ENCODE measurements around the gene KIF26A. TPM values are rescaled to one million over a fixed set of nuclear protein-coding genes. Genes with fewer than 3 reads are reported as not detected.

The KIF26A gene
- total RNA-seq, 1 donor, result under 0.01 TPM

DNA sequence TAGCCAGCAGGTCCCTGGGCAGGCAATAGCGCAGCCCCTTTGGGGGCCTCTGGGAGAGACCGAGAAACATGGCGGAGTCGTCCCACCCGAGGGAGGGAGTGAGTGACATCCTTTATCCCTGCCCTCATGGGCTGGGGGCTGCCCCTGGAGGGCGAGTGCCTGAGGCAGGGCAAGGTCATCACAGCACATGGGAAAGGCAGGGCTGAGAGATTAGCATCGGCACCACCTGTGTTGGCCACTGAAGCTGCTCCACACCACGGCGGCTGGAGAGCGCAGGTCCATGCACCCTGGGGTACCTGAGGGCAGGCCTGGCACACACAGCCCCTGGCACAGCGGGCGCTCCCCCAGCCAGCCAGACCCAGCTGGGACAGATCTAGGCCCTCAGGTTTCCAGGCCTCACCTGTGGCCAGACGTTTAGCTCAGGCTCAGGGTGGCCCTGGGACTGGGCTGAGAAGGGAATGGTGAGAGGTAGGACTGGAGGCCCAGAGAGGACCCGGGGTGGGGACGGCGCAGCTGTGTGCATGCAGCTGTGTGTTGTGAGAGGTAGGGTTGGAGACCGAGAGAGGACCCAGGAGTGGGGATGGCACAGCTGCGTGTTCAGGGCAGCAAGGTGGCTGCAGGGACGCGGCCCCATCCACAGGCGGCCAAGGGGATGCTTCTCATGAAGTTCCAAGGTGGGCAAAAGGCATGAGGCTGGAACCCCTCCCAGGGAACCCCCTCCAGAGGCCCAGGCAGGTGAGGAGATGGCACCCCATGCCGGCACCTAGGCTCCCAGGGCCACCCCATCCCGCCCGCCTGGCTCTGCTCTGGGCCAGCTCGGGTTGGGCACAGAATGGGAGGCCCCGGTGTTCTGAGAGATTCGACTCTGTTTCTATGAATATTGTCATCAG, 74.1 kb downstream of the KIF26A start:
- DNase-seq (ENCODE audit: low read depth), result no peak
- TF ChIP-seq, protein P1, sequence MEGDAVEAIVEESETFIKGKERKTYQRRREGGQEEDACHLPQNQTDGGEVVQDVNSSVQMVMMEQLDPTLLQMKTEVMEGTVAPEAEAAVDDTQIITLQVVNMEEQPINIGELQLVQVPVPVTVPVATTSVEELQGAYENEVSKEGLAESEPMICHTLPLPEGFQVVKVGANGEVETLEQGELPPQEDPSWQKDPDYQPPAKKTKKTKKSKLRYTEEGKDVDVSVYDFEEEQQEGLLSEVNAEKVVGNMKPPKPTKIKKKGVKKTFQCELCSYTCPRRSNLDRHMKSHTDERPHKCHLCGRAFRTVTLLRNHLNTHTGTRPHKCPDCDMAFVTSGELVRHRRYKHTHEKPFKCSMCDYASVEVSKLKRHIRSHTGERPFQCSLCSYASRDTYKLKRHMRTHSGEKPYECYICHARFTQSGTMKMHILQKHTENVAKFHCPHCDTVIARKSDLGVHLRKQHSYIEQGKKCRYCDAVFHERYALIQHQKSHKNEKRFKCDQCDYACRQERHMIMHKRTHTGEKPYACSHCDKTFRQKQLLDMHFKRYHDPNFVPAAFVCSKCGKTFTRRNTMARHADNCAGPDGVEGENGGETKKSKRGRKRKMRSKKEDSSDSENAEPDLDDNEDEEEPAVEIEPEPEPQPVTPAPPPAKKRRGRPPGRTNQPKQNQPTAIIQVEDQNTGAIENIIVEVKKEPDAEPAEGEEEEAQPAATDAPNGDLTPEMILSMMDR (IDR thresholded peaks at IDR 0.05; ENCODE audit: insufficient read depth, low read length), result no peak
- H3K4me3 ChIP-seq (ENCODE audit: low read depth, low read length), result no peak overlapping the region

DNA sequence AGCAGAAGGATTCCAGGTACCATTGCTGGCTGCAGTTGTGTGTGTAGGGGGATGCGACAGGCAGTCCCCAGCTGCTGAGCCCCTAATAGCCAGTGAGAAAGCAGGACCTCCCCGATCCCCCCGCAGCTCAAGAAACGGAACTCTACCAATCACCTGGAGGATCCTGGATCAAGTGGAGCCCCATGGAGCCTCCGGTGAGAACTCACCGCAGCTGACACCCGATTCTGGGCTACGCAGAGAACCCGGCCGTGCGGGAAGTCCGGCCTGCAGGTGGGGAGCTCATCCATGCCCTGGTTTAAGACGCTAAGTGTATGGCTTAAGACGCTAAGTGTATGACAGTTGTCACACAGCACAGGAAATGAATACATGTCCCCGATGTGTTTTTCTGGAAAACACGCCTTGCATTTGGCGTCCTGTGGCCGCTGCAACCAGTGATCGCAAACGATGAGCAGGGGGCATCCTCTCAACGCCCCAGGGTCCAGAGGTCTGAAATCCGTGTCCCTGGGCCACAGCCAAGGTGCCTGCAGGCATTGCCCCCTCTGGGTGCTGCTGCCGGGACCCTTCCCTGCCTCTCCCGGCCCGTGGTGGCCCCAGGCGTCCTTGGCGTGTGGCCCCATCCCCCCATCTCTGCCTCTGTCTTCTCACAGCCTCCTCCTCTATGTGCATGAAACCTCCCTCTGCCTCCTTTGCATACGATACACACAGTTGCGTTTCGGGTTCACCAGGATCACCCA, 75.1 kb downstream of the KIF26A start:
- no peak overlapping the region for H3K4me3 ChIP-seq (ENCODE audit: low read depth, low read length)
- TF ChIP-seq, protein P1 (IDR thresholded peaks at IDR 0.05; ENCODE audit: insufficient read depth, low read length), result no peak
- no peak for DNase-seq (ENCODE audit: low read depth)

- no peak overlapping the region for H3K4me3 ChIP-seq (ENCODE audit: low read depth, low read length)
- TF ChIP-seq, protein P1 (IDR thresholded peaks at IDR 0.05; ENCODE audit: insufficient read depth, low read length), result no peak
- no peak for DNase-seq (ENCODE audit: low read depth)
These were observed 76.2 kb downstream of the KIF26A start for GRCh38 chr14:104214431-104215218.

DNA sequence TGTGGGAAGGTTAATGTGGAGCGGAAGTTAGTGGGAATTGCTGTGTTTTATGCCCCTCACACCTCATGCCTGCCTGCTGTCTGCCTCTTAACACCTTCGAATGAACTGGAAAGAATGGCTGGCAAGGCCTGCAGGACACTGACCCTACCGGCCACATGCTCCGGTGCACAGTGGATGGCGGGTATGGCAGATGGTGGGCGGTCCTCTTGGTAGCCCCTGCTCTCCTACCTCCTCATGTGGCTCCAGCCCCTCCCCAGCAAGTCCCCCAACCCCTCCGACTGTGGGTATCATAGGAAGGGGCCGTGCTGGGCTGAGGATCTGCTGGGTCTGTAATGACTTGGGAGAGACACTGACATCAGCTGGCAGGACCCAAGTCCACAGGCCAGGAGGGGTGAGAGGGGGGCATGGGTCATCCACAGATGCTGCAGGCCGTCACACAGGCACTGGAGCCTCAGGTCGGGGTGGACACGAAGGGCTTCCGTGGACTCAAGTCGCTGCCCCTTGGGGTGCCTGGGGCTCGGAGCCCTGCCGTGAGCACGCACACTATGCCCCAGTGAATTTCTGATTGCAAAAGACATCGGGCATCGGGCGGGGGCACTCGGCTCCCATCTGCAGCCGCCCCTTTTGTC, 77.4 kb downstream of the KIF26A start:
- no peak overlapping the region for H3K4me3 ChIP-seq (ENCODE audit: low read depth, low read length)
- TF ChIP-seq, protein P1 (IDR thresholded peaks at IDR 0.05; ENCODE audit: insufficient read depth, low read length), result no peak
- no peak for DNase-seq (ENCODE audit: low read depth)

DNA sequence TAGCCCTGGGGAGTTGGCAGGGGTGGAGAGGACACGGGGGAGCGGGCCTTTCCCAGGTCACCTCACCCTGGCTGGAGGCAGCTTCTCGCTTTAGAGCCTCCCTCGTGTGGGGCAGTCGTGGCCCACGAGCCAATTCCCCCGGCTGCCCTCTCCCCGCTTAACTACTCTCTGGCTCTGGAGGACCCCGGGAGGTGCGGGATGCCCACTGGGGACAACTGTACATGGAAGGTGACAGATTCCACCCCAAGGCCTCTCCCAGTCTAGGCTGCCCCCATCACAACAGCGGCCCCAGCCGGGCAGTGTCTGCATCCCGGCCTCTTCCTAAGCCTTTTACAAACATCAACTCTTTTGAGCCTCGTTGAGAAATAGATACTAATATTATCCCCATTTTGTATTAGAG, 78.1 kb downstream of the KIF26A start:
- DNase-seq (ENCODE audit: low read depth), result no peak
- no peak overlapping the region for H3K4me3 ChIP-seq (ENCODE audit: low read depth, low read length)
- TF ChIP-seq, protein P1 (IDR thresholded peaks at IDR 0.05; ENCODE audit: insufficient read depth, low read length), result no peak
